GM12878 (cell line): Measurements from ENCODE around the gene RAB35.

ENCODE experiments used
- BACH1 ChIP-seq: fragments of 450-650 bp; IDR thresholded peaks from 2 replicates; pipeline ENCODE4 v1.6.1; 2017; ENCODE audit warnings: mild to moderate bottlenecking, borderline replicate concordance
- CHD2 ChIP-seq: IDR thresholded peaks from 2 replicates; pipeline ENCODE4 v1.6.1; 2011; ENCODE audit warnings: low read depth, low read length, improper control_type of control experiment, borderline replicate concordance
- EP300 ChIP-seq, 2 experiments: fragments of 150-350 bp in 1 of 2; IDR thresholded peaks; 2 replicates each; pipeline ENCODE4 v1.6.1; 2011 to 2012; ENCODE audit warnings: low read depth in 2 of 2, low read length in 2 of 2, borderline replicate concordance in 1 of 2, improper control_type of control experiment in 1 of 2, inconsistent platforms in 1 of 2; ENCODE audit not compliant: control insufficient read depth in 1 of 2
- HDAC2 ChIP-seq: fragments of 200-600 bp; sonication (generic); IDR thresholded peaks from 2 replicates; pipeline ENCODE4 v1.6.1; 2017
- NRF1 ChIP-seq: conservative IDR thresholded peaks from 2 replicates; pipeline ENCODE4 v1.6.1; 2011; ENCODE audit warnings: mild to moderate bottlenecking, low read depth, low read length, improper control_type of control experiment
- POLR2A ChIP-seq: IDR thresholded peaks from 2 replicates; pipeline ENCODE4 v1.6.1; 2011; ENCODE audit warnings: low read depth, mild to moderate bottlenecking, low read length
- POLR2AphosphoS5 ChIP-seq: IDR thresholded peaks from 2 replicates; pipeline ENCODE4 v1.6.1; 2011; ENCODE audit warnings: mild to moderate bottlenecking, low read length, inconsistent platforms
- SIN3A ChIP-seq: IDR thresholded peaks from 2 replicates; pipeline ENCODE4 v1.6.1; 2012; ENCODE audit warnings: low read depth, low read length, improper control_type of control experiment
- SPI1 ChIP-seq: IDR thresholded peaks from 2 replicates; pipeline ENCODE4 v1.6.1; 2011; ENCODE audit warnings: low read depth, mild to moderate bottlenecking, low read length, moderate library complexity, borderline replicate concordance; ENCODE audit not compliant: insufficient read depth
- YBX1 ChIP-seq: fragments of 450-650 bp; IDR thresholded peaks from 2 replicates; pipeline ENCODE4 v1.6.1; 2016; ENCODE audit warnings: antibody characterized with exemption
- TF ChIP-seq, protein P1 (sequence below): IDR thresholded peaks from 2 replicates; pipeline ENCODE4 v1.6.1; 2012; ENCODE audit warnings: low read depth, low read length, improper control_type of control experiment
- TF ChIP-seq, protein P2 (sequence below): IDR thresholded peaks from 2 replicates; pipeline ENCODE4 v1.6.1; 2011; ENCODE audit warnings: borderline replicate concordance, low read depth, mild to moderate bottlenecking, moderate library complexity, mixed read lengths, low read length; ENCODE audit not compliant: insufficient read depth; ENCODE audit errors: extremely low read length

DNA sequence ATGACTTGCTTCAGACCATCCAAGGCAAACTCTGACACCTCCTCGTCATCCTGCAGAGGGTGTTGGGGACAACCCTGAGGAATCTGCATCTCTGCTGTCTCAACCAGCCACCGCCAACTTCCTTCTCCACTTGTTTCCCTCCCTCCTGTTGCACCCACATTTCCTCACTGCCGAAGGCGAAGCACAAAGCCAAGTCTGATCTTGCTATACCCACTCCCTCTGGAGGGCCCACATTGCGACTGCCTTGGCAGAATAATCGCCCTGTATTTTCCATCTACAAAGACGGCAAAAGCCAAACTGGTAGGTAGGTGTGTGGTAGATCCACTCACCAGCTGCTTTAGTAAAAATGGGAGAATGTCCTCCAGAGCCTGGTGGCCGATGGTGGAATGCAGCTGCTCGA is 21.8 kb upstream of the RAB35 start:
- no peak for TF ChIP-seq SPI1
- no peak for TF ChIP-seq POLR2A
- TF ChIP-seq, protein P1, sequence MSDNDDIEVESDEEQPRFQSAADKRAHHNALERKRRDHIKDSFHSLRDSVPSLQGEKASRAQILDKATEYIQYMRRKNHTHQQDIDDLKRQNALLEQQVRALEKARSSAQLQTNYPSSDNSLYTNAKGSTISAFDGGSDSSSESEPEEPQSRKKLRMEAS, result no peak
- no peak for TF ChIP-seq POLR2AphosphoS5
- TF ChIP-seq CHD2, result no peak
- TF ChIP-seq BACH1, result no peak
- no peak for TF ChIP-seq NRF1
- no peak for TF ChIP-seq EP300 (IDR thresholded peaks at IDR 0.05; ENCODE audit: borderline replicate concordance in 1 of 2, control insufficient read depth in 1 of 2, low read depth in 2 of 2, low read length in 2 of 2)
- no peak for TF ChIP-seq HDAC2
- TF ChIP-seq SIN3A, result no peak
- TF ChIP-seq, protein P2, sequence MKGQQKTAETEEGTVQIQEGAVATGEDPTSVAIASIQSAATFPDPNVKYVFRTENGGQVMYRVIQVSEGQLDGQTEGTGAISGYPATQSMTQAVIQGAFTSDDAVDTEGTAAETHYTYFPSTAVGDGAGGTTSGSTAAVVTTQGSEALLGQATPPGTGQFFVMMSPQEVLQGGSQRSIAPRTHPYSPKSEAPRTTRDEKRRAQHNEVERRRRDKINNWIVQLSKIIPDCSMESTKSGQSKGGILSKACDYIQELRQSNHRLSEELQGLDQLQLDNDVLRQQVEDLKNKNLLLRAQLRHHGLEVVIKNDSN, result no peak
- TF ChIP-seq YBX1, result no peak
